HG03103 (cell line): ENCODE data around the gene ANKRD39.
A peak's percentile ranks its signal among the peaks of the same experiment; 100 is the strongest.

Experiments
- ATAC-seq: cut with Tn5 transposase; IDR thresholded peaks from one replicate; pipeline ENCODE4 v1.9.1; 2021; ENCODE audit warnings: low read depth; ENCODE audit not compliant: unreplicated experiment

The ANKRD39 gene

DNA sequence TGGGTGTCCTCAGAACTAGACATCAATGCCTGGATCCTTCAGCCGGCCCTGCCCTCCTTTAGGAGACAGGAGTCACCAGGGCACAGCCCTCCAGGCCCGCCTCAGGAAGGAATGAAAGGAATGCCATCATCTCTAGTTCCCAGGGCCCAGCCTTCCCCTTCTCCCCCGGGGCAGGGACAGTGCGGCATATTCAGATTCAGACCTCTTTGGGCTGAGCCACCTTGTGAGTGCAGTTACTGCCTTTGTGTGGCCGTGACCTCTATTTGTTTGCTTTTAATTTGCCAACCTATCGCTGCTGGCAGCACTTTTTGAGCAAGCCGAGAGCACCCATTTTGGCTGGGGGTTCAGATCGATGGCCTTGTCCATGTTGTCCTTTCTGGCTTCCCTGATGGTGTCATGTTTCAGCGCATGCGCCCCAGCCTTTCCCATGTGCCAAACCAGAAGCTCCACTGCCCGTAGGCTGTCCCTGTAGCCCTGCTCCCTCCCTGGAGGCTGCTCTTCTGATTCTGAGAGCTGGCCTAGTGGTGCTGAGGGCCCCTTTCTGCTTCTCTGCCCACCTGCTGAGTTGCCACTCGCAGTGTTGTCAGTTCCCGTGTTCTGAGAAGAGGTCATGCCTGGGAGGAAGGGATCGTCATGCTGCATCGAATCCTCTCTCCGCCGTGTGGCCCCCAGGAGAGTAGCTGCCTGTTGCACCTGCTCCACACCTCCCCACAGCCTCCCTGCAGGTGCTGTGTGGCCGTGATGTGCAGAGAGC is 24.9 kb downstream of the ANKRD39 start:
- no peak for ATAC-seq

DNA sequence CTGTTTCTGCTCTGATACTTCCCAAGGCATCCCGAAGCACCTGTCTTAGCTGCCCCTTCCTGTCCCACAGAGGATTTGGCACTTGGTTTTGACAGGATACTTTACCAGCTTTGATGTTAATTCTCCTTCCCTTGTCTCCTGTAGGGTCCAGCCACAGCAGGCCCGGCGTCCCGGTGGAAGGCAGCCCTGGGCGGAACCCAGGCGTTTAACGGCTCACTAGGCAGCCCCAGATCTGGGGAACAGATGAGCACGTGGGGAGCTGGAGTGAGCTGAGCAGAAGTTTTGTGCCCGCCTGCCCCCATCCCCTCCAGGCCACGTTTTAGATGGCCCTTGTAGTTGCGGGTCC is 25.4 kb downstream of the ANKRD39 start:
- ATAC-seq, result no peak

DNA sequence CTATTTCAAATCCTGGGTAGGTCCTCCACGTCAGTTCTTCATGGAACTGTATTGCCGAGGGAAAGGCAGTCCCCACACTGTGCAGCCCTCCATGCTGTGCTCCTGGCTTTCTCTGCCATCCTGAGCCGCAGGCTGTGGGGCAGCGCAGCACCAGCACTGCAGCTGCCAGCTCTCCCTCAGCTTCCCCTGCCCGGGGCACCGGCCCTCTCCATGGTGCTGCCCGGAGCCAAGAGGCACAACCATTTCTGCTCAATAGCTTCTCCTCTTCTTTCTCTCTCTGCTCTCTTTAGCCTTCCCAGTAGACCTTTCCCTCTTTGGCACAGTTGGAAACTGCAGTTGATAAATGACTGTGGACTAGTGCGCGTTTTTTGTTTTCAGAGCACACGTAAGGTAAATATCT is 26.1 kb downstream of the ANKRD39 start:
- ATAC-seq, result no peak

DNA sequence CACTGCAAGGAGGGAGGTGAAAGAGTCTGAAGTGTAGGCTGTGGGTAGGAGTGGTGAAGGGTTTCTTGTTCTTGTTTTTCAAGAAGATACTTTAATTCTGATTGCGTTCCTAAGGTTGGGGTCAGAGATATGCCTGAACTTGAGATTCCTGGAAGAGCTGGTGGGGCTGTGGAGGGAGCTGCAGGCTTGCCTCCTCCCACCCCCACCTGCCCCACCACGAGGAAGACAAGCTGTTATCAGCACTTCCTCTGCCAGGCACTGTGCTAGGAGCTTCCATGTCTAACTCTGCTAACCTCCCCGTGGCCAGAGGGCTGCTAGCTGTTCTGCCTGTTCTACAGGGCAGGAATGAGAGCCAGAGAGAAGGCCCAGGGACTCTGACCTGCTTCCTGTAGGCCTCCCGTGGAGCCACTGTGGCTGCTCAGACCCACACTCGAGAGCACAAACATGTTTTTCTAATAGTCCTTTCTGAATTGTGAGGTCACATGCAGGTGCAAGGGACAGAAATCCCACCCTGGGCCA is 27.7 kb downstream of the ANKRD39 start:
- ATAC-seq, result no peak

DNA sequence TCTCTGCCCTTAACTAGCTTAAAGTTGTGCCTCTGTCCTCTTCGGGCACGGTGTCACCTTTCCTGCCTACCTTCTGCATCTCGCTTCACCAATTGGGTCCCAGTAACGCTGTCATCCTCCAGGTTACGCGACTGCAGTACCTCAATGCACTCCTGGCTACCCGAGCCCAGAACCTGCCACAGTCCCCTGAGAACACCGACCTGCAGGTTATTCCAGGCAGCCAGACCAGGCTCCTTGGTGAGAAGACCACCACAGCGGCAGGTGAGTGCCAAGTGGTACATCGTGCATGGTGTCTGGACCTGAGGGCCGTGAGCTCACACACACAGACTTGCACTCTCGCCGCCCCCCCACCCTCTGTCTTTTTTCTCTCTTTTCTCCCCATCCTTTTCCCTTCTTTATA is 28.9 kb downstream of the ANKRD39 start:
- ATAC-seq, result no peak

DNA sequence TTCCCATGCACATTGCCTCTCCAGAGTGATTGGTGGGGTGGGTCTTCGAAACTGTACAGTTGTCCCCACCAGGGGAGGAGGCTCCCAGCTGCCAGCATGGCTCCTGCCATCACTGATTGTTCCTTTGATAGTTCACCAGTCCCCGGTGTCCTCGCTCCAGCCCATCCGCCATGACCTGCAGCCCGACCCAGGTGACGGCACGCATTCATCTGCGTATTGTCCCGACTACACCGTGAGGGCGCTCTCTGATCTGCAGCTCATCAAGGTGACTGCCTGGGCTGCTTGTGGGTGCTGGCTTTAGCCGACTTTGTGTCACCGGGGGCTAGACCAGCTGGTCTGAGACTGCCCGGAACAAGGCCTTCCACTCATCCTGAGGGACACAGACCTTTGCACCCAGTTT is 29.4 kb downstream of the ANKRD39 start:
- no peak for ATAC-seq

DNA sequence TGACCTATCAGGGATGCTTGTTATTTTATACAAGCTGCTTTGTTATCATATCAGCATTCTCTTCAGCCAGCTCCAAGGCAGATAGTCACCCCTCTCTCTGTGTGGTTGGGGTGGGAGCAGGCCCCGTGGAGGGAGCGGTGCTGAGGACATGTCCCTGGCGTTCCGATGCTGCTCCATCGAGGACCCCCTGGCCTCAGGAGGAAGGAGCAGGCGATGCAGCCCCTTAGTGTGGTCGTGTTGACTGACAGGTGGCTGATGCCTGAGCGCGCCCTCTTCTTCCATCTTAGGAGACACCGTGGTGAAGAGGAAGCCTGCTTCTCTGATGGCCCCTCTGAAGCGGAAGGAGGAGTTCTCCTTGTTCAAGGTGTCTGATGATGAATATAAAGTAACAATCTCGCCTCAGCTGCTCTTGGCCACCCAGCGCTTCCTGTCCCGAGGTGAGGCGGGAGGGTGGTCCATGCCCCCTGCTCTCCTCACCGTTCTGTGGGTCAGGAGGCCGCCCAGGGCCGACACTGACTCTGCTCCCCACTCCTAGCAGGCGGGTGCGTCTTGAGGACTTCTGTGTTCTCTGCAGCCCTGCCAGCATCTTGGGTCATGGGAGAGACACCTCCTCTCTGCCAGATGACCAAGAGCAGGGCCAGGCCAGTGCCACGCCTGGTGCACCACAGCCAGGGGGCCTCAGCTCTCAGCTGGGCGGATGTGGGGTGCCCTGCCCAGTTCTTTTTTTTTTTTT is 31.1 kb downstream of the ANKRD39 start:
- ATAC-seq, result no peak

DNA sequence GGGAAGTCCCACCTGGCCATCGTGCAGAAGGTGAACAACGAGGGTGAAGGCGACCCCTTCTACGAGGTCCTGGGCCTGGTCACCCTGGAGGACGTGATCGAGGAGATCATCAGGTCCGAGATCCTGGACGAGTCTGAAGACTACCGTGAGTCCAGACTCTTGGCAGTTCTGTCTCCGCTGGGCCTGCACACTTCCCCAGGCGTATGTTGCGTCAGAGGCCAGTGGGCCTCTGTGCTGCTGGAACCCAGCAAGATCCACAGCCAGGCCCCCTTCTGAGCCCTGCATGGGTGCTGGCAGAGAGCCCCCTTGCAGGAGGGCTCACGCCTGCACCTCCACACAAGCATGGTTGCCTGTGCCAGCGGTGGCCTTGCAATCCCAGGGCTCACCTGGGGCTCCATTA is 32.8 kb downstream of the ANKRD39 start:
- ATAC-seq, result no peak

DNA sequence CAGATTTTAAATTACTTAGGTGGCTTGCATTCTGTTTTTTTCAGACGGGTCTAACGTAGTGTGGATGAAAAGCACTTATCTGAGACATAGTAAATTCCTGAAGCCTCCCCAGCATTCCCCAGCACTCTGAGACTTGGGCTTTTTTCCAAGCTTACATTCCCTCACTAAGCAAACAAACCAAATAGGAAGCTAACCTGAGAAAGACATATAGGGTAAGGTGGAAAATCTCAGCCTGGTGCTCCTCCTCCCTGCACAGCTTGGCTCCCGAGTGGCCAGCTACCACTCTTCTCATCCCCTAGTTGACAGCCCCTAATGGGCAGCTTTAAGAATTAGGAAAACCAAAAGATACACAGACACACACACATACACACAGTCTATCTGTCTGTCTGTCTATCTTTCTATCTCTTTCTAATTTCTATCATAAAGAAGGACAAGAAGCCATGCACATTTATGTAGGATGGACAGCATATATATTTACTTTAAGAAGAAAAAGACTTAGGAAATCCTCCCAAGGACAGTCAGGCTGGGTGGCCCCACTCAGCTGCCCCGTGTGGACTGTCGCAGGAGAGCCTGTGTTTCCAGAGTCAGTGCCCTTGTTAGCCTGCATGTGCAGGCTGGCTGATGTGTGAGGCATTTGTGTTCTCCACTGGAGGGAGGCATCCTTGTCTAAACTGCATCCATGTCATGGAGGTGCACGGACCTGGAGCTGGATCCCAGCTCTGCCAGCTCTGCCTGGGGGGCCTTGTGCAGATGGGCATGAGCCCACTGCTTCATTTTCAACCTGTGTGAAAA is 33.5 kb downstream of the ANKRD39 start:
- no peak for ATAC-seq

DNA sequence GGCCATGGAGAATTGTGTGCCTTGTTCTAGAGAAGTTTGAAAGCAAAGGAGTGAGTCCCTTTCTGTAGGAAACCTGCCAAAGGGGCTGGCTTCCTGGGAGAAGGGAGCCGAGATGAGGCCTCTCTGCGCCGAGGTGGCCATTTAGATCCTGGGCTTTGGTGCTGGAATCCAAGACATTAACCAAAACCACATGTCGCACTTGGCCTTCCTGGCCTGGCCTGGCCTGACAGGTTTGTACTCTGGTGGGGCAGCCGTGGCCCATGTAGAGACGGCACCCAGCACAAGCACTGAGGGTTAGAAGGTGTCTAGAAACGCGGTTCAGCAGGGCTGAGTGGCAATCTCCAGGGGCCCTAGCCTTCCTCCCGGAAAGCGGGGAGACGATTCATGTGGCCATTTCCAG is 34.6 kb downstream of the ANKRD39 start:
- ATAC-seq, result no peak

DNA sequence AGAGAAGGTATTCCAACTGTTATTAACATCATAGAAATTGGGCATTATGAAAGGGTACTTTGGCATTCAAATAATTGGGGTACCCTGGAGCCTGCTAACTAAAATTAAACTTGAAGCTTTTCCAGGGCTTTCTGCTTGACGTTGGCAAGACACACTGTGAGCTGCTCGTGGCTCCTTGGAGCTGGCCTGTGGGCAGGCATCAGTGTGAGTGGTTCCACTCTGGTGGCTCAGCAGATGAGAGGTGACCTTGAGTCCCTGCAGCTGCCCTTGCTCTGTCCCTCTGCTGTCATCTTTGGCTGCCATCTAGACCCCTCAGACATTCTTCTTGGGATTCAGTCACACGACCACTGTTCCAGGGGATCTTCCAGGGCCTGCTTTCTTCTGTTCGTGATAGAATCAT is 35.0 kb downstream of the ANKRD39 start:
- no peak for ATAC-seq

DNA sequence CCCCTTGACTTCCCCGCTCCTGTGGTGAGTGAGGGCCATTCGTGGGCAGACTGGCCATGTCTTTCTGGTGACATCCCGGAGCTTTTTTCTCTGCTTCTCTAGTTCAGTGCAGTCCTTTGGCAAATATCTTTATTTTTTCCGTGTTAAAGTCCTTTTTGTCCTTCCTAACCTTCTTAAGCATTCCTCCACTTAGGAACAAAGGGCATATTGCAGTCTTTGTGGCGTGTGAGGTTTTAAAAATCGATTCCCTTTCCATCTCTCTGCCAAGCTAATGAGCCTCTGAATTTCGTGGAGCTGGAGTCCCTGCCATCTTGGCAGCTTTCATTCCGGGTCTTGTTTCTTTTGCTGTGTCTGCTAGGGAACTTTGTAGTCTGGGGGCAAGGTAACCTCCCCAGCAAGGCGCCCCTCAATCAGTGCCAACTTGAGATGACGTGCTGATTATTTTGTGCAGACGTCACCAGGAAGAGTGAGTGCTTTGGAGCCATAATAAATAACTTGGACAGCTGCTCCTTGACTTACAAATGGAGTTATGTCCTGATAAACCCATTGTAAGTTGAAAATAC is 36.6 kb downstream of the ANKRD39 start:
- ATAC-seq, result no peak

DNA sequence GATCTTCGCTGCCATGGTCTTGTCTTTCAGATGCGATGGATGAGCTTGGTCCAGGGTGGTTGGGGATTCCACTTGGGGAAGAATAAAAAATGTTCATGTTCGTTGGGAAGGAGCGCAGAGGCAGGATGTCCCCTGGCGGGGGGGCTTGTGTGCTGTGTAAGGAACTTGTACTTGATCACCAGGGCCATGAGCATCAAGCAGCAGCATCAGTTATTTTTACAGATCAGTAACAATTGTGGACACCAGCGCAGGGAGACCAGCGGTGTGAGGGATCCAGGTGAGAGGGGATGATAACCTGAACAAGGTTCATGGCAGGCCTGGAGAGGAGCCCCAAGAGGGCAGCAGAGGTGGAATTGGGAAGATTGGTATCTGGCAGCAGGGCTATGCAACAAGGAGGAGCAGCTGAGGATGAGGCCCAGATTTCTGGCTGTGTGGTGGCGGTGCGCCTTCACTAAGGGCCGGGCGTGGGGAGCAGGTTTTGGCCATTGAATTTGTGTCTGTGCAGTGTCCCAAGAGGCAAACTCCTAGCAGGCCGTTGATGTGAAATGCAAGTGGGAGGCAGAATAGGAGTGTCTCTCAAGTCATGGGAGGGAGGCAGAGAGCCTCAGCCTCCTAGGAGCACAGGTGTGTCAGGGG is 37.8 kb downstream of the ANKRD39 start:
- no peak for ATAC-seq

DNA sequence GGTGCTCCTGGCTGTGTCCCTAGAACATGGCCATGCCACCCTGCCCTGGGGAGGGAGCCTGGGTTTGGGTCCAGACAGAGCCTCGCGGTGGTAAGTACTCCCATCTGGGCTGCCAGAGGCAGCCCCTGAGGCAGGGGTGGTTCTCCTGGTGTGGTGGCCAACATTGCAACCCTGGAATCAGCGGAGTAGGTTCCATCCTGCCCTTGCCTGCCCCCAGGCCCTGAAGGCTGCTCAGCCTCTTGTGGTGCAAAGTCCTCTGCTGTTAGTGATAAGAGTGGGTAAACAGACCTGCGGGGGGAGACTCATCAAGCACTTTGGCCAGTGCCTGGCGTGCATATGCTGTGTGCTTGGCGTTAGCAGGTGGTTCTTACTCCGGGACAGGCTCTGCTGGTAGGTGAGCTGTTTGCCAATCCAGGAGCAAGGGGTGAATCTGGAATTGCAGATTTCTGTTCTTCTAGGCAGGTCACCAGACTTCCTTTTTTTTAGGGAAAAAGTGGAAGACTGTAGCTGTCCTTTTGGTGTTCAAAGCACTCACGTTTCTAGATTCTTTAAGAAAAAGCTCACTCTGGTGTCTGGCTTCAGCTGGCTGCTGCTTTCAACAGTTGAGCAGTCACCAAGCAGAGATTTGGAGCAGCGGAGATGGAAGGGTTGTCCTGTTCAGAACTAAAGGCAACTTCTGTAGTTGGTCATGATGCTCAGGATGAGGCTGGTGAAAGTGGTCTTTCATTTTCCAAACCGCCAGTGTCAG is 38.5 kb downstream of the ANKRD39 start:
- ATAC-seq, result no peak

DNA sequence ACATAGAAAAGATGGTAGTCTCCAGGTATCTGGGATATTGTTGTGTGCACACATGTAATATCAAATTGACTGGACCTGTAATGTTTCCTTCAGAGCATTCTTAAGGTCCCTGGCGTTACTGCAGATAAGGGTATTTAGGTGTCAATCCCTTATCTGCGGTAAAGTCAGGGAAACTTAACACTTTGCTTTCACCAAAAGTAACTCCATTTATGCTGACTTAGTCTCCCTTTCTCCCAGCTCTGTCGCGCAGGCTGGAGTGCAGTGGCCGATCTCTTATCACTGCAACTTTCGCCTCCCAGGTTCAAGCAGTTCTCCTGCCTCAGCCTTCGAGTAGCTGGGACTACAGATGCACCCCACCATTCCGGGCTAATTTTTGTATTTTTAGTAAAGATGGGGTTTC is 39.9 kb downstream of the ANKRD39 start:
- no peak for ATAC-seq

DNA sequence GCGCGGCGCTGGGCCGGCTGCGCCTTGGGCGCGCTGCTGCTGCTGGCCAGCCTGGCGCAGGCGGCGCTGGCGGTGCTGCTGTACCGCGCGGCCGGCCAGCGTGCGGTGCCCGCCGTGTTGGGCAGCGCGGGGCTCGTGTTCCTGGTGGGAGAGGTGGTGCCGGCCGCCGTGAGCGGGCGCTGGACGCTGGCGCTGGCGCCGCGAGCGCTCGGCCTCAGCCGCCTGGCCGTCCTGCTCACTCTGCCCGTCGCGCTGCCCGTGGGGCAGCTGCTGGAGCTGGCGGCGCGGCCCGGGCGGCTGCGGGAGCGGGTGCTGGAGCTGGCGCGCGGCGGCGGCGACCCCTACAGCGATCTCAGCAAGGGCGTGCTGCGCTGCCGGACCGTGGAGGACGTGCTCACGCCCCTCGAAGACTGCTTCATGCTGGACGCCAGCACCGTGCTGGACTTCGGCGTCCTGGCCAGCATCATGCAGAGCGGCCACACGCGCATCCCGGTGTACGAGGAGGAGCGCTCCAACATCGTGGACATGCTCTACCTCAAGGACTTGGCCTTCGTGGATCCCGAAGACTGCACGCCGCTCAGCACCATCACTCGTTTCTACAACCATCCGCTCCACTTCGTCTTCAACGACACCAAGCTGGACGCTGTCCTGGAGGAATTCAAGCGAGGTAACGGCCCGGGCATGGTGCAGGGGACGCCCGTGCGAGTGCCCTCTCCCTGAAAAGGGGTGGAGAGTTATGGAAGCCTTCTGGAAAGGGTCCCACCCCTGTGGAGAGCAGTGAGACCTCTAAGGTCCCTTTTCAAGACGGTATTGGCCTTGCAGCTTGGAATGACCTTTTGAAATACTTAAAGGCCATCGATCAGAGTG is 40.7 kb downstream of the ANKRD39 start:
- ATAC-seq, result no peak

DNA sequence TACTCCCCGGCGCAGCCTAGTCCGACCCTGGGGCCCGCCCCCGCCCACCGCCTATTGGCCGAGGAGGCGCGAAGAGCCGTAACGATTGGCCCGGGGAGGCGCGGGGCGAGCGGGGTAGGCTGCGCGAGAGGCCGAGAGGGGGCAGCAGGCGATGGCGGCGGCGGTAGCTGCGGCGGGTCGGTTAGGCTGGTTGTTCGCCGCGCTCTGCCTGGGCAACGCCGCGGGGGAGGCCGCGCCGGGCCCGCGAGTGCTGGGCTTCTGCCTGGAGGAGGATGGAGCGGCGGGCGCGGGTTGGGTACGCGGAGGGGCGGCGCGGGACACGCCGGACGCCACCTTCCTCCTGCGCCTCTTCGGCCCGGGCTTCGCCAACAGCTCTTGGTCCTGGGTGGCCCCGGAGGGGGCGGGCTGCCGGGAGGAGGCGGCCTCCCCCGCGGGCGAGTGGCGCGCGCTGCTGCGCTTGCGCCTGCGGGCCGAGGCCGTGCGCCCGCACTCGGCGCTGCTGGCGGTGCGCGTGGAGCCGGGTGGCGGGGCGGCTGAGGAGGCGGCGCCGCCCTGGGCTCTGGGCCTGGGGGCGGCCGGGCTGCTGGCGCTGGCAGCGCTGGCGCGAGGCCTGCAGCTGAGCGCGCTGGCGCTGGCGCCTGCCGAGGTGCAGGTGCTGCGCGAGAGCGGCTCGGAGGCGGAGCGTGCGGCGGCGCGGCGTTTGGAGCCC is 41.5 kb downstream of the ANKRD39 start, which contains the start of gene CNNM3:
Gene CNNM3, plus strand, starts transcription at position 142 of the 709 bp plus-strand sequence. Its CDS starts 10 bp downstream, at position 152.
- ATAC-seq, result peak; percentile 82
